Osteoblast (primary cell): ENCODE measurements around the gene PSMD12. TPM values are rescaled to one million over a fixed set of nuclear protein-coding genes. Genes with fewer than 3 reads are reported as not detected.

Experiments
- DNase-seq: peaks from one replicate; pipeline ENCODE4 v3.0.0; 2011; ENCODE audit warnings: low spot score, mixed read lengths; ENCODE audit not compliant: insufficient read length; ENCODE audit errors: missing footprints
- H2AFZ ChIP-seq: 2 replicates; pipeline ENCODE4 v1.6.0; 2011; ENCODE audit warnings: mild to moderate bottlenecking, low read length
- H3K27ac ChIP-seq: 2 replicates; pipeline ENCODE4 v1.5.1; 2011; ENCODE audit warnings: mild to moderate bottlenecking, low read depth, low read length, moderate library complexity
- H3K27me3 ChIP-seq: 2 replicates; pipeline ENCODE4 v1.6.0; 2012; ENCODE audit warnings: mild to moderate bottlenecking, control low read depth, inconsistent platforms, low read length, moderate library complexity; ENCODE audit not compliant: insufficient read depth
- H3K36me3 ChIP-seq: 2 replicates; pipeline ENCODE4 v1.5.1; 2011; ENCODE audit warnings: mild to moderate bottlenecking, low read length, control low read depth, moderate library complexity; ENCODE audit not compliant: insufficient read depth
- H3K4me1 ChIP-seq: 2 replicates; pipeline ENCODE4 v1.5.1; 2011; ENCODE audit warnings: mild to moderate bottlenecking, low read length, control low read depth, moderate library complexity; ENCODE audit not compliant: insufficient read depth
- H3K4me2 ChIP-seq: 2 replicates; pipeline ENCODE4 v1.6.0; 2011; ENCODE audit warnings: mild to moderate bottlenecking, low read length; ENCODE audit not compliant: insufficient read depth
- H3K4me3 ChIP-seq: fragments of 200-600 bp; sonication (generic); 3 replicates; pipeline ENCODE4 v1.5.1; 2012; ENCODE audit warnings: mild to moderate bottlenecking, low read length, inconsistent platforms; ENCODE audit not compliant: insufficient read depth
- H3K79me2 ChIP-seq: 2 replicates; pipeline ENCODE4 v1.6.0; 2012; ENCODE audit warnings: mild to moderate bottlenecking, low read length, control low read depth, inconsistent platforms; ENCODE audit not compliant: insufficient read depth
- H3K9me3 ChIP-seq: 2 replicates; pipeline ENCODE4 v1.5.1; 2011; ENCODE audit warnings: low read depth, low read length, control low read depth
- H4K20me1 ChIP-seq: 2 replicates; pipeline ENCODE4 v1.6.0; 2012; ENCODE audit warnings: mild to moderate bottlenecking, low read length, control low read depth; ENCODE audit not compliant: insufficient read depth
- total RNA-seq: library from RNA; depleted of rRNA; stranded (reverse); fragments of >200 nt; gene quantifications from 2 replicates; pipeline ENCODE4 v1.2.3, GENCODE V29; 2012
- TF ChIP-seq, protein P1 (sequence below): IDR thresholded peaks from 2 replicates; pipeline ENCODE4 v1.5.1; 2011; ENCODE audit warnings: mild to moderate bottlenecking, low read depth, low read length, moderate library complexity; ENCODE audit errors: extremely low read depth

PSMD12 gene
- total RNA-seq, 1 donor = 24.2 TPM

DNA sequence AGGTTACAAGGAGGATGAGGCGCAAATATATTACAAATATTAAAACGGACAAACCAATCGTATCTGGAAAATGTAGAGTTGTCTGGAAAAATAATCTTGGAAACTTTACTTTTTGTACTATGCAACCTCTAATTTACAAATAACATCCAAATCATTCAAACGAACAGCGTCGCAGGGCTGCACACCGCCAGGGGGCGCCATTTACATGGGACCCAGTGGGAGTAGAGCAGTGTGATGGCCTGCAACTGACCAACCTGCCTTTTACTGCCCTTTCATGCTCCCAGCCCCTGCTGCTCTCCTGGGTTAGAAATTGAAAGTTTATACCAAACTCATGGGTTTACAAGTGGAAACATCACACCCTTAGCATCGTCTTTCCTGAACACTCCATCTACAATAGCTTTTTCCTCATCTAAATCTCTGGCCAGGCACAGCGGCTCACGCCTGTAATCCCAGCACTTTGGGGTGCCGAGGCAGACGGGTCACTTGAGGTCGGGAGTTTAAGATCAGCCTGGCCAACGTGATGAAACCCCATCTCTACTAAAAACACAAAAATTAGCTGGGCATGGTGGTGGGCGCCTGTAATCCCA is 20.7 kb upstream of the PSMD12 start:
- Histone ChIP-seq H3K9me3 (no peaks in the 10 kb centered on the region), H4K20me1 (no peaks in the 10 kb centered on the region), H3K4me3 (no peak overlapping the region), H3K4me2 (no peak overlapping the region), H3K27ac (no peak overlapping the region), H3K36me3 (no peaks in the 10 kb centered on the region), H3K27me3 (no peaks in the 10 kb centered on the region), H3K4me1 (peaks cover 19% of the 10 kb centered on the region), H2AFZ (no peak overlapping the region), H3K79me2 (peaks cover 34% of the 10 kb centered on the region)
- TF ChIP-seq, protein P1, sequence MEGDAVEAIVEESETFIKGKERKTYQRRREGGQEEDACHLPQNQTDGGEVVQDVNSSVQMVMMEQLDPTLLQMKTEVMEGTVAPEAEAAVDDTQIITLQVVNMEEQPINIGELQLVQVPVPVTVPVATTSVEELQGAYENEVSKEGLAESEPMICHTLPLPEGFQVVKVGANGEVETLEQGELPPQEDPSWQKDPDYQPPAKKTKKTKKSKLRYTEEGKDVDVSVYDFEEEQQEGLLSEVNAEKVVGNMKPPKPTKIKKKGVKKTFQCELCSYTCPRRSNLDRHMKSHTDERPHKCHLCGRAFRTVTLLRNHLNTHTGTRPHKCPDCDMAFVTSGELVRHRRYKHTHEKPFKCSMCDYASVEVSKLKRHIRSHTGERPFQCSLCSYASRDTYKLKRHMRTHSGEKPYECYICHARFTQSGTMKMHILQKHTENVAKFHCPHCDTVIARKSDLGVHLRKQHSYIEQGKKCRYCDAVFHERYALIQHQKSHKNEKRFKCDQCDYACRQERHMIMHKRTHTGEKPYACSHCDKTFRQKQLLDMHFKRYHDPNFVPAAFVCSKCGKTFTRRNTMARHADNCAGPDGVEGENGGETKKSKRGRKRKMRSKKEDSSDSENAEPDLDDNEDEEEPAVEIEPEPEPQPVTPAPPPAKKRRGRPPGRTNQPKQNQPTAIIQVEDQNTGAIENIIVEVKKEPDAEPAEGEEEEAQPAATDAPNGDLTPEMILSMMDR = peak; percentile 89
- DNase-seq = no peak

DNA sequence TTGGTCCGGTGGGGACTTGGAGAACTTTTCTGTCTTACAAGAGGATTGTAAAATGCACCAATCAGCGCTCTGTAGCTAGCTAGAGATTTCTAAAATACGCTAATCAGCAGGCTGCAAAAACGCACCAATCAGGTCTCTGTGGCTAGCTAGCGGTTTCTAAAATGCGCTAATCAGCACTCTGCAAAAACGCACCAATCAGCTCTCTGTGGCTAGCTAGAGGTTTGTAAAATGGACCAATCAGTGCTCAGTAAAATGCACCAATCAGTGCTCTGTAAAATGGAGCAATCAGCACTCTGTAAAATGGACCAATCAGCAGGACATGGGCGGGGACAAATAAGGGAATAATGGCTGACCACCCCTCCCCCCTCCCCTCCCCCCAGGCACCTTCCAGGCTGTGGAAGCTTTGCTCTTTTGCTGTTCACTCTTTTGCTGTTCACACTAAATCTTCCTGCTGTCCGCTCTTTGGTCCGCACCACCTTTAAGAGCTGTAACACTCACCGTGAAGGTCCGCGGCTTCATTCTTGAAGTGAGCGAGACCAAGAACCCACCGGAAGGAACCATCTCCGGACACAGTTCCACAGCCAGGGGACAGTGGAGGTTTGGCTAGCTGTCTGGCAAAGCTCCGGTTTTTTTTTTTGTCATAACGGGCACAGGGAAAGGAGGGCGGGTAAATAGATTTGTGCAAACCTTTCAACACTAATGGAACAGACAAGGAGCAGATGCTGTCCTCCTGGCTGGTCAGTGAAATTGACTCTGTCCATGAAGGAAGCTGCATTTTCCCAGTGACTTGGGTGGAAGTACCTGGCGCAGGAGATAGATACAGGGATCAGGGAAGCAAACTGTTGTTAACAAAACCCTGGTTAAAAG is 19.0 kb upstream of the PSMD12 start:
- Histone ChIP-seq H4K20me1 (no peaks in the 10 kb centered on the region), H3K9me3 (no peaks in the 10 kb centered on the region), H3K4me2 (no peak overlapping the region), H3K79me2 (peaks cover 43% of the 10 kb centered on the region), H3K27ac (no peak overlapping the region), H3K27me3 (no peaks in the 10 kb centered on the region), H3K4me1 (peaks cover 9% of the 10 kb centered on the region), H2AFZ (no peak overlapping the region), H3K36me3 (no peaks in the 10 kb centered on the region), H3K4me3 (no peak overlapping the region)
- TF ChIP-seq, protein P1 = no peak
- no peak for DNase-seq

DNA sequence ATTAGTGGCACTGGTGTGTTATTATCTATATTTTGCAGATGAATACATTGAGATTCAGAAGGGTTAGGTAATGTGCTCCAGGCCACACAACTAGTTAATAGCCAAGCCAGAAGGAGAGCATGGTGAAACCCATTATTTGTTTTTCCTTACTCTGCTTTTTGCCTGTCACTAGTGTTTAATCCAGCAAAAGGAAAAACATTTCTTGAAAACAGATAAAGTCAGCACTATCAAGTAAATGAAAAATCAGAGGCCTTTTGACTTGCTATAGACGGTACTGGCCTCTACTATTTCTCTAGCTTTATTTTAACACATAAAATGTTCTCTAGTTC is 15.5 kb upstream of the PSMD12 start:
- no peak for DNase-seq
- Histone ChIP-seq H3K27me3 (no peaks in the 10 kb centered on the region), H3K4me1 (peaks cover under 1% of the 10 kb centered on the region), H2AFZ (no peak overlapping the region), H3K27ac (no peak overlapping the region), H3K36me3 (no peaks in the 10 kb centered on the region), H3K9me3 (no peaks in the 10 kb centered on the region), H3K79me2 (peaks cover 37% of the 10 kb centered on the region), H4K20me1 (no peaks in the 10 kb centered on the region), H3K4me2 (no peak overlapping the region), H3K4me3 (no peak overlapping the region)
- TF ChIP-seq, protein P1 = no peak

DNA sequence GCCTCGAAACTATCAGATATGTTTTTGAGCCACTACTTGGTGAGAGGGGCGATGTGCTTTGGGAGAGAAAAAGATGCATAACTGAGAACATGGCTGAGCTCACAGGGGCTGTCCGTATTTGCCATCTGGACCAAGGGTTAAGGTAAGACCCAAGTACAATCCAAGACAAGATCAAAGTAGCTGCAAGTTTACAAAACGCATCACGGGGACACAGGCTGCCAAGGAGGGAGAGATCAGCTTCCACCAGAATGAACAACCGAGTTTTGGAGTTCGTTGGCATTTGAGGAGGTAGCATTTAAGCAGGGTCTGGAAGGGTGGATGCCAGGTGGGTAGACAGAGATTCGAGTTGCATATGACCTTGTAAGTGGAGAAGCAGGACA is 12.9 kb upstream of the PSMD12 start:
- Histone ChIP-seq H3K27me3 (no peaks in the 10 kb centered on the region), H3K4me3 (peak overlapping the region; percentile 88), H3K9me3 (no peaks in the 10 kb centered on the region), H2AFZ (peak overlapping the region; percentile 86), H3K79me2 (peaks cover 25% of the 10 kb centered on the region), H3K4me2 (peak overlapping the region; percentile 100), H3K27ac (peak overlapping the region; percentile 76), H3K4me1 (peaks cover 18% of the 10 kb centered on the region), H4K20me1 (peaks cover 2% of the 10 kb centered on the region), H3K36me3 (no peaks in the 10 kb centered on the region)
- TF ChIP-seq, protein P1 = no peak
- no peak for DNase-seq
